GM12878 (cell line): ENCODE measurements around the gene FSIP1. TPM values are rescaled to one million over a fixed set of nuclear protein-coding genes. Genes with fewer than 3 reads are reported as not detected.

Experiments
- ATF3 ChIP-seq: IDR thresholded peaks from 2 replicates; pipeline ENCODE4 v1.6.1; 2011; ENCODE audit warnings: low read depth, mild to moderate bottlenecking, low read length, moderate library complexity, borderline replicate concordance; ENCODE audit errors: extremely low read depth
- EGR1 ChIP-seq, 2 experiments: IDR thresholded peaks; 1 replicate in 1 of 2; 2 replicates in 1 of 2; pipeline ENCODE4 v1.6.1; 2011 to 2012; ENCODE audit warnings: low read depth in 2 of 2, low read length in 2 of 2, borderline replicate concordance in 1 of 2, mild to moderate bottlenecking in 1 of 2, moderate library complexity in 1 of 2
- FOS ChIP-seq: IDR thresholded peaks from 3 replicates; pipeline ENCODE4 v1.6.1; 2011; ENCODE audit warnings: borderline replicate concordance; ENCODE audit not compliant: insufficient read length; ENCODE audit errors: extremely low read depth
- FOXK2 ChIP-seq: fragments of 450-650 bp; IDR thresholded peaks from 2 replicates; pipeline ENCODE4 v1.6.1; 2017; ENCODE audit warnings: mild to moderate bottlenecking, moderate library complexity
- HCFC1 ChIP-seq: fragments of 150-350 bp; IDR thresholded peaks from 2 replicates; pipeline ENCODE4 v1.6.1; 2014; ENCODE audit warnings: low read length
- HDAC2 ChIP-seq: fragments of 200-600 bp; sonication (generic); IDR thresholded peaks from 2 replicates; pipeline ENCODE4 v1.6.1; 2017
- IRF4 ChIP-seq: IDR thresholded peaks from 2 replicates; pipeline ENCODE4 v1.6.1; 2011; ENCODE audit warnings: low read depth, low read length
- MEF2B ChIP-seq: fragments of 450-650 bp; IDR thresholded peaks from 2 replicates; pipeline ENCODE4 v1.6.1; 2018; ENCODE audit warnings: mild to moderate bottlenecking, moderate library complexity; ENCODE audit not compliant: partially characterized antibody, poor library complexity, severe bottlenecking
- MXI1 ChIP-seq: fragments of 150-350 bp; IDR thresholded peaks from 2 replicates; pipeline ENCODE4 v1.6.1; 2011; ENCODE audit warnings: low read depth, mild to moderate bottlenecking, inconsistent platforms, low read length, improper control_type of control experiment
- NFYB ChIP-seq: IDR thresholded peaks from 2 replicates; pipeline ENCODE4 v1.6.1; 2011; ENCODE audit warnings: low read depth, mild to moderate bottlenecking, low read length, improper control_type of control experiment, moderate library complexity; ENCODE audit not compliant: insufficient read depth
- NRF1 ChIP-seq: conservative IDR thresholded peaks from 2 replicates; pipeline ENCODE4 v1.6.1; 2011; ENCODE audit warnings: mild to moderate bottlenecking, low read depth, low read length, improper control_type of control experiment
- POLR2AphosphoS5 ChIP-seq: IDR thresholded peaks from 2 replicates; pipeline ENCODE4 v1.6.1; 2011; ENCODE audit warnings: mild to moderate bottlenecking, low read length, inconsistent platforms
- RAD21 ChIP-seq: IDR thresholded peaks from 2 replicates; pipeline ENCODE4 v1.6.1; 2011; ENCODE audit warnings: mild to moderate bottlenecking, low read depth, low read length, moderate library complexity; ENCODE audit not compliant: insufficient read depth
- SMAD5 ChIP-seq: IDR thresholded peaks from 2 replicates; pipeline ENCODE4 v1.6.1; 2016; ENCODE audit warnings: antibody characterized with exemption, low read depth
- SPI1 ChIP-seq: IDR thresholded peaks from 2 replicates; pipeline ENCODE4 v1.6.1; 2011; ENCODE audit warnings: low read depth, mild to moderate bottlenecking, low read length, moderate library complexity, borderline replicate concordance; ENCODE audit not compliant: insufficient read depth
- USF2 ChIP-seq: IDR thresholded peaks from 2 replicates; pipeline ENCODE4 v1.6.1; 2011; ENCODE audit warnings: low read depth, low read length, improper control_type of control experiment, borderline replicate concordance
- ZBTB11 ChIP-seq: fragments of 450-650 bp; formaldehyde crosslinking; IDR thresholded peaks from 2 replicates; pipeline ENCODE4 v1.5.0; 2022; ENCODE audit warnings: mild to moderate bottlenecking, missing genetic modification characterization
- ZBTB33 ChIP-seq: fragments of 450-650 bp; IDR thresholded peaks from 2 replicates; pipeline ENCODE4 v1.6.1; 2017; ENCODE audit warnings: mild to moderate bottlenecking
- ZNF687 ChIP-seq: fragments of 450-650 bp; IDR thresholded peaks from 2 replicates; pipeline ENCODE4 v1.6.1; 2017; ENCODE audit warnings: mild to moderate bottlenecking, moderate library complexity
- ZSCAN29 ChIP-seq: fragments of 450-650 bp; IDR thresholded peaks from 2 replicates; pipeline ENCODE4 v1.6.1; 2017; ENCODE audit warnings: mild to moderate bottlenecking, moderate library complexity
- ZZZ3 ChIP-seq: IDR thresholded peaks from 2 replicates; pipeline ENCODE4 v1.6.1; 2011; ENCODE audit warnings: low read depth; ENCODE audit not compliant: control insufficient read depth, insufficient read length
- polyA plus RNA-seq, 11 experiments: library from polyadenylated mRNA; depleted of rRNA in 4 of 11; unstranded in 6 of 11; stranded (reverse) in 5 of 11; fragments of >200 nt; fragmentation: Nextera tagmentation in 4 of 11; fragmentation: Illumina TruSeq in 1 of 11; extraction: Ambion mirVana in 4 of 11; extraction: Trizol in 1 of 11; gene quantifications; 1 replicate in 1 of 11; 2 replicates in 10 of 11; pipeline versions ENCODE4 v1.2.1 to v1.2.3, GENCODE V29; 2011 to 2016; ENCODE audit warnings: inconsistent platforms in 2 of 11, missing spikeins in 2 of 11, low read depth in 1 of 11
- total RNA-seq, 4 experiments: library from RNA; depleted of rRNA in 3 of 4; stranded (reverse); fragments of >200 nt in 3 of 4; fragmentation: Illumina TruSeq in 1 of 4; extraction: Trizol in 1 of 4; gene quantifications; 2 replicates each; pipeline versions ENCODE4 v1.2.1 to v1.2.3, GENCODE V29; 2013 to 2021

FSIP1 gene
- total and polyA plus RNA-seq, 10 of the 15 experiments (the other 5 are each of a cell fraction or from before 2014, with no cell fraction given), result 0.15 to 0.67 (median 0.35) TPM

GRCh38 chr15:39624806-39625205 lies 157.8 kb downstream of the FSIP1 start (continued):
- TF ChIP-seq USF2, result no peak
- no peak for TF ChIP-seq POLR2AphosphoS5
- TF ChIP-seq MEF2B, result no peak
- TF ChIP-seq NRF1, result no peak
- no peak for TF ChIP-seq EGR1 (IDR thresholded peaks at IDR 0.05; ENCODE audit: borderline replicate concordance in 1 of 2, low read depth in 2 of 2, low read length in 2 of 2)
- TF ChIP-seq ZSCAN29, result no peak
- TF ChIP-seq SMAD5, result no peak
- TF ChIP-seq ZBTB11, result no peak
- TF ChIP-seq ZZZ3, result no peak
- TF ChIP-seq ZBTB33, result no peak
- no peak for TF ChIP-seq HDAC2
- TF ChIP-seq IRF4, result 0 out of 2 replicates have a peak, but pooled peaks have one; percentile 14
- TF ChIP-seq SPI1, result no peak
- TF ChIP-seq NFYB, result no peak
- TF ChIP-seq FOXK2, result no peak
- TF ChIP-seq FOS, result no peak
- TF ChIP-seq MXI1, result no peak
- no peak for TF ChIP-seq ATF3
- peak; percentile 61 for TF ChIP-seq ZNF687
- TF ChIP-seq RAD21, result no peak
- TF ChIP-seq HCFC1, result no peak
